Brain microvascular endothelial cell (primary cell): ENCODE measurements around the gene SEZ6.

Experiments
- DNase-seq: peaks from one replicate; pipeline ENCODE4 v3.0.0-alpha.2; 2020
- H3K27ac ChIP-seq: fragments of 250-450 bp; sonication (Bioruptor Pico); 2 replicates; pipeline ENCODE4 v1.5.1; 2020; ENCODE audit warnings: mild to moderate bottlenecking, moderate library complexity
- H3K27me3 ChIP-seq: fragments of 250-450 bp; sonication (Bioruptor Pico); replicated peaks from 2 replicates; pipeline ENCODE4 v1.5.1; 2020; ENCODE audit warnings: mild to moderate bottlenecking
- H3K36me3 ChIP-seq: fragments of 250-450 bp; sonication (Bioruptor Pico); replicated peaks from 2 replicates; pipeline ENCODE4 v1.5.1; 2020; ENCODE audit warnings: mild to moderate bottlenecking
- H3K4me3 ChIP-seq: 2 replicates; pipeline ENCODE4 v1.5.1; 2011; ENCODE audit warnings: low read depth, mild to moderate bottlenecking, control low read depth, low read length, moderate library complexity
- CTCF ChIP-seq: IDR thresholded peaks from 2 replicates; pipeline ENCODE4 v1.5.1; 2011; ENCODE audit warnings: low read depth, mild to moderate bottlenecking, moderate library complexity, low read length, control low read depth, inconsistent platforms; ENCODE audit errors: missing control alignments
- in situ Hi-C: cut with HindIII; loops from 2 replicates; pipeline ENCODE4 v1.10.0; 2017; ENCODE audit warnings: low sequenced_read_pairs, low pct_ligation_motif_present

Gene SEZ6

GRCh38 chr17:29032013-29032856 lies 26.4 kb upstream of the SEZ6 start:
- H3K27me3 ChIP-seq = peaks cover 33% of the 10 kb centered on the region
- DNase-seq = no peak
- no peak for TF ChIP-seq CTCF
- no peaks in the 10 kb centered on the region for H3K36me3 ChIP-seq
- in situ Hi-C loops = no loop called here
- no peak overlapping the region for H3K27ac ChIP-seq
- no peak overlapping the region for H3K4me3 ChIP-seq

GRCh38 chr17:29031488-29031887 lies 25.7 kb upstream of the SEZ6 start:
- DNase-seq = no peak
- Histone ChIP-seq H3K27ac (no peak overlapping the region), H3K4me3 (no peak overlapping the region), H3K27me3 (peaks cover 32% of the 10 kb centered on the region), H3K36me3 (no peaks in the 10 kb centered on the region)
- no peak for TF ChIP-seq CTCF
- in situ Hi-C loops = no loop called here

DNA sequence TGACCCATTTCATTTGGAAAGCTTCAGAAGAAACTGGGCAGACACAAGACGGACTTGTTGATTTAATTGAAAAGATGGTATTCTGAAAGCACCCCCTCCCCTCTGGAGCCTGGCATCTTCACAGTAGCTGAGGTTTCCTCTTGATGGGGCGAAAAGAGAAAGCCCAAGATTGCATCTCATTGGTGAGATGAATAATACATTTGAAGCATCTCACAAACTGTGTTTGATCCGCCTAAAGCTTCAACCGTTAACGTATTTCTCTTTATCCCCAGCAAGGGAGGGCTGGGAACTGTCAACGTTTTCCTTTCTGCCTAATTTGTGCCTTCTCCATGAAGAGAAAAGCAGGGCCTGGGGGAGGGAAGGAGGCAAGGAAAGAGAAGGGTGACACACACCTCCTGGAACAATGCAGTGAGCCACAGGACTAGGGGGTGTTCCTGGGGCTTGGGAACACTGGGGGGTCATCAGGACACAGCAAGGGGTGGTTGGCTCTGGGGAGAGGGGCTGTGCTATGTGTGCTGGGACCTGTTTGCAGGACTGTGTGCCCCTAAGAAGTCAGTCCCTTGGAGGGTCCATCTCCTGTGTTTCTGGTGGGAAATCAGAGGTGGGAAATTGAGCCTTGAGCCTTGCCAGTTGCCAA lies 18.6 kb upstream of the SEZ6 start:
- H3K27me3 ChIP-seq = peaks cover 32% of the 10 kb centered on the region
- no peak overlapping the region for H3K4me3 ChIP-seq
- TF ChIP-seq CTCF = no peak
- DNase-seq = no peak
- H3K27ac ChIP-seq = no peak overlapping the region
- H3K36me3 ChIP-seq = no peaks in the 10 kb centered on the region
- in situ Hi-C loops = no loop called here

GRCh38 chr17:29022074-29022473 lies 16.2 kb upstream of the SEZ6 start:
- no peak for TF ChIP-seq CTCF
- Histone ChIP-seq H3K4me3 (no peak overlapping the region), H3K27me3 (peaks cover 50% of the 10 kb centered on the region), H3K36me3 (no peaks in the 10 kb centered on the region), H3K27ac (no peak overlapping the region)
- in situ Hi-C loops = no loop called here
- DNase-seq = no peak

- DNase-seq = no peak
- Histone ChIP-seq H3K27me3 (peaks cover 56% of the 10 kb centered on the region), H3K27ac (no peak overlapping the region)
These were observed 15.4 kb upstream of the SEZ6 start for GRCh38 chr17:29021226-29021625.

More at GRCh38 chr17:29021226-29021625, 15.4 kb upstream of the SEZ6 start:
- in situ Hi-C loops = no loop called here
- no peak overlapping the region for H3K4me3 ChIP-seq
- H3K36me3 ChIP-seq = no peaks in the 10 kb centered on the region
- no peak for TF ChIP-seq CTCF
